ENCODE measurements around the gene TCF19. TPM values are rescaled to one million over a fixed set of nuclear protein-coding genes. Genes with fewer than 3 reads are reported as not detected.

The TCF19 gene
- total RNA-seq, 1 donor from 2014 or later: 5.9 TPM

Other genes with a start within 250 kb of the TCF19 start
- gene VARS2, start 244.4 kb upstream of the TCF19 start, total RNA-seq: 25.2 TPM
- 0.76 TPM for gene SFTA2, start 226.4 kb upstream of the TCF19 start, total RNA-seq
- 0.18 TPM for gene MUCL3, start 217.6 kb upstream of the TCF19 start, total RNA-seq
- 0.18 TPM for gene MUC21, start 174.9 kb upstream of the TCF19 start, total RNA-seq
- not detected for gene MUC22, start 148.1 kb upstream of the TCF19 start, total RNA-seq
- not detected for gene C6orf15, start 46.0 kb upstream of the TCF19 start, total RNA-seq
- 0.62 TPM for gene PSORS1C1, start 43.8 kb upstream of the TCF19 start, total RNA-seq
- not detected for gene CDSN, start 38.1 kb upstream of the TCF19 start, total RNA-seq
- gene PSORS1C2, start 19.5 kb upstream of the TCF19 start, total RNA-seq: not detected
- 23.8 TPM for gene CCHCR1, start 787 bp upstream of the TCF19 start, total RNA-seq
- gene POU5F1, start 12.1 kb downstream of the TCF19 start, total RNA-seq: 0.76 TPM
- gene HLA-C, start 113.5 kb downstream of the TCF19 start, total RNA-seq: 363 TPM
- 990 TPM for gene HLA-B, start 198.6 kb downstream of the TCF19 start, total RNA-seq
- 26.5 TPM for gene MICA, start 245.0 kb downstream of the TCF19 start, total RNA-seq